ENCODE data around the gene DENND4A.

DNA sequence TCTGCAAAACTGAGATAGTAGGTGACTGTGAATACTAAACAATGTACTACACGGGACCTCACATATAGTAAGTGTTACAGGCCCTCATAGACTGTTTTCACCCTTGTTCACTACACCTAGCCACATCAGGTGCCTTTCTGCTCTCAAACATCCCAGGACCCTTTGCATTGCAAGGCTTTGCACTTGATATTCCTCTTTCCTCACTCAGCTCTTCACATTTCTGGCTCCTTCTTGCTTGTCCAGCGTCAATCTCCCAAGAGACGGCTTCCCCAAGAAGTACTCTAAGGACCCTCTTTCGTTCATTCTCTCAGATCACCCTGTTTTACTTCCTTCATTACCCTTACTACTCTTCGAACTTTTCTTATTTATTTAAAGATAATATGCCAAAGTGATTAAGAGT, 10.0 kb downstream of the DENND4A start:
- TF ChIP-seq, protein P1, sequence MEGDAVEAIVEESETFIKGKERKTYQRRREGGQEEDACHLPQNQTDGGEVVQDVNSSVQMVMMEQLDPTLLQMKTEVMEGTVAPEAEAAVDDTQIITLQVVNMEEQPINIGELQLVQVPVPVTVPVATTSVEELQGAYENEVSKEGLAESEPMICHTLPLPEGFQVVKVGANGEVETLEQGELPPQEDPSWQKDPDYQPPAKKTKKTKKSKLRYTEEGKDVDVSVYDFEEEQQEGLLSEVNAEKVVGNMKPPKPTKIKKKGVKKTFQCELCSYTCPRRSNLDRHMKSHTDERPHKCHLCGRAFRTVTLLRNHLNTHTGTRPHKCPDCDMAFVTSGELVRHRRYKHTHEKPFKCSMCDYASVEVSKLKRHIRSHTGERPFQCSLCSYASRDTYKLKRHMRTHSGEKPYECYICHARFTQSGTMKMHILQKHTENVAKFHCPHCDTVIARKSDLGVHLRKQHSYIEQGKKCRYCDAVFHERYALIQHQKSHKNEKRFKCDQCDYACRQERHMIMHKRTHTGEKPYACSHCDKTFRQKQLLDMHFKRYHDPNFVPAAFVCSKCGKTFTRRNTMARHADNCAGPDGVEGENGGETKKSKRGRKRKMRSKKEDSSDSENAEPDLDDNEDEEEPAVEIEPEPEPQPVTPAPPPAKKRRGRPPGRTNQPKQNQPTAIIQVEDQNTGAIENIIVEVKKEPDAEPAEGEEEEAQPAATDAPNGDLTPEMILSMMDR (IDR thresholded peaks at IDR 0.05) = no peak
- no peak for TF ChIP-seq POLR2A (IDR thresholded peaks at IDR 0.05)
